KMS-11 (cell line): ENCODE measurements around the gene BBS1.

ENCODE experiments used
- H2AFZ ChIP-seq: fragments of 200-600 bp; sonication (generic); 2 replicates; pipeline ENCODE4 v1.6.1; 2016; ENCODE audit warnings: antibody characterized with exemption, mixed run types, low read depth
- H3K27ac ChIP-seq: fragments of 200-600 bp; sonication (generic); 2 replicates; pipeline ENCODE4 v1.6.1; 2016; ENCODE audit warnings: mild to moderate bottlenecking, mixed run types
- H3K27me3 ChIP-seq: fragments of 200-600 bp; sonication (generic); 2 replicates; pipeline ENCODE4 v1.6.1; 2017; ENCODE audit warnings: mild to moderate bottlenecking, low read depth, mixed run types, moderate library complexity; ENCODE audit not compliant: insufficient read depth
- H3K36me3 ChIP-seq: fragments of 200-600 bp; sonication (generic); 2 replicates; pipeline ENCODE4 v1.6.1; 2017; ENCODE audit warnings: mild to moderate bottlenecking, mixed run types; ENCODE audit not compliant: insufficient read depth
- H3K4me1 ChIP-seq: fragments of 200-600 bp; sonication (generic); 2 replicates; pipeline ENCODE4 v1.6.1; 2016; ENCODE audit warnings: mild to moderate bottlenecking, low read depth, mixed run types; ENCODE audit not compliant: poor library complexity, severe bottlenecking
- H3K4me2 ChIP-seq: fragments of 200-600 bp; sonication (generic); 2 replicates; pipeline ENCODE4 v1.7.0; 2016; ENCODE audit warnings: mild to moderate bottlenecking, mixed run types
- H3K4me3 ChIP-seq: fragments of 200-600 bp; sonication (generic); IDR thresholded peaks from 2 replicates; pipeline ENCODE4 v1.6.1; 2017; ENCODE audit warnings: low read depth, low read length, mixed read lengths; ENCODE audit not compliant: insufficient read depth
- H3K79me2 ChIP-seq: fragments of 200-600 bp; sonication (generic); 2 replicates; pipeline ENCODE4 v1.6.1; 2016; ENCODE audit warnings: low read depth, mixed run types; ENCODE audit not compliant: insufficient read depth
- H3K9ac ChIP-seq: fragments of 200-600 bp; sonication (generic); 2 replicates; pipeline ENCODE4 v1.6.1; 2016; ENCODE audit warnings: mild to moderate bottlenecking, mixed run types
- H4K20me1 ChIP-seq: fragments of 200-600 bp; sonication (generic); 2 replicates; pipeline ENCODE4 v1.6.1; 2016; ENCODE audit warnings: mild to moderate bottlenecking, mixed run types; ENCODE audit not compliant: insufficient read depth
- TF ChIP-seq, protein P1 (sequence below): fragments of 200-600 bp; sonication (generic); conservative IDR thresholded peaks from 2 replicates; pipeline ENCODE4 v1.6.1; 2017; ENCODE audit warnings: low read depth, mild to moderate bottlenecking, antibody characterized with exemption, low read length, moderate library complexity, mixed read lengths

Gene BBS1

GRCh38 chr11:66472054-66472453 is 38.4 kb upstream of the BBS1 start:
- Histone ChIP-seq H3K27me3 (no peaks in the 10 kb centered on the region), H3K4me2 (no peak overlapping the region), H3K9ac (no peak overlapping the region), H3K4me1 (peaks cover 5% of the 10 kb centered on the region), H3K36me3 (no peaks in the 10 kb centered on the region), H3K79me2 (no peaks in the 10 kb centered on the region), H4K20me1 (no peaks in the 10 kb centered on the region), H3K27ac (no peak overlapping the region), H3K4me3 (no peak overlapping the region), H2AFZ (no peak overlapping the region)
- TF ChIP-seq, protein P1, sequence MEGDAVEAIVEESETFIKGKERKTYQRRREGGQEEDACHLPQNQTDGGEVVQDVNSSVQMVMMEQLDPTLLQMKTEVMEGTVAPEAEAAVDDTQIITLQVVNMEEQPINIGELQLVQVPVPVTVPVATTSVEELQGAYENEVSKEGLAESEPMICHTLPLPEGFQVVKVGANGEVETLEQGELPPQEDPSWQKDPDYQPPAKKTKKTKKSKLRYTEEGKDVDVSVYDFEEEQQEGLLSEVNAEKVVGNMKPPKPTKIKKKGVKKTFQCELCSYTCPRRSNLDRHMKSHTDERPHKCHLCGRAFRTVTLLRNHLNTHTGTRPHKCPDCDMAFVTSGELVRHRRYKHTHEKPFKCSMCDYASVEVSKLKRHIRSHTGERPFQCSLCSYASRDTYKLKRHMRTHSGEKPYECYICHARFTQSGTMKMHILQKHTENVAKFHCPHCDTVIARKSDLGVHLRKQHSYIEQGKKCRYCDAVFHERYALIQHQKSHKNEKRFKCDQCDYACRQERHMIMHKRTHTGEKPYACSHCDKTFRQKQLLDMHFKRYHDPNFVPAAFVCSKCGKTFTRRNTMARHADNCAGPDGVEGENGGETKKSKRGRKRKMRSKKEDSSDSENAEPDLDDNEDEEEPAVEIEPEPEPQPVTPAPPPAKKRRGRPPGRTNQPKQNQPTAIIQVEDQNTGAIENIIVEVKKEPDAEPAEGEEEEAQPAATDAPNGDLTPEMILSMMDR = no peak

DNA sequence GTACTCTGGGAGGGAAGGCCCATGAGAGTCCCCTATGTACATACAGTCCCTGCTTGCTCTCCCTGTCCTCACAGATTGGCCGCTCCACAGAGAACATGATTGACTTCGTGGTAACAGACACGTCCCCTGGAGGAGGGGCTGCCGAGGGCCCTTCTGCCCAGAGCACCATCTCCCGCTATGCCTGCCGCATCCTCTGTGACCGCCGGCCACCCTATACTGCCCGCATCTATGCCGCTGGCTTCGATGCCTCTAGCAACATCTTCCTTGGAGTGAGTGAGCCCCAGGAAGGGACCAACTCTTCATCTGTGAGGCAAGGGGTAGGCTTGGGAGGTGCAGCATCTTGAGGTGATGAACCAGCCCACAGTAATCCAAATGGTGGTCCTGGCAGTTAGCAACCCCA is 37.3 kb upstream of the BBS1 start:
- no peaks in the 10 kb centered on the region for H3K4me1 ChIP-seq
- H3K36me3 ChIP-seq = no peaks in the 10 kb centered on the region
- no peak overlapping the region for H3K27ac ChIP-seq
- no peak overlapping the region for H3K4me2 ChIP-seq
- H3K27me3 ChIP-seq = no peaks in the 10 kb centered on the region
- H3K4me3 ChIP-seq = no peak overlapping the region
- H3K9ac ChIP-seq = no peak overlapping the region
- H4K20me1 ChIP-seq = no peaks in the 10 kb centered on the region
- TF ChIP-seq, protein P1 = no peak
- H2AFZ ChIP-seq = no peak overlapping the region
- H3K79me2 ChIP-seq = no peaks in the 10 kb centered on the region

DNA sequence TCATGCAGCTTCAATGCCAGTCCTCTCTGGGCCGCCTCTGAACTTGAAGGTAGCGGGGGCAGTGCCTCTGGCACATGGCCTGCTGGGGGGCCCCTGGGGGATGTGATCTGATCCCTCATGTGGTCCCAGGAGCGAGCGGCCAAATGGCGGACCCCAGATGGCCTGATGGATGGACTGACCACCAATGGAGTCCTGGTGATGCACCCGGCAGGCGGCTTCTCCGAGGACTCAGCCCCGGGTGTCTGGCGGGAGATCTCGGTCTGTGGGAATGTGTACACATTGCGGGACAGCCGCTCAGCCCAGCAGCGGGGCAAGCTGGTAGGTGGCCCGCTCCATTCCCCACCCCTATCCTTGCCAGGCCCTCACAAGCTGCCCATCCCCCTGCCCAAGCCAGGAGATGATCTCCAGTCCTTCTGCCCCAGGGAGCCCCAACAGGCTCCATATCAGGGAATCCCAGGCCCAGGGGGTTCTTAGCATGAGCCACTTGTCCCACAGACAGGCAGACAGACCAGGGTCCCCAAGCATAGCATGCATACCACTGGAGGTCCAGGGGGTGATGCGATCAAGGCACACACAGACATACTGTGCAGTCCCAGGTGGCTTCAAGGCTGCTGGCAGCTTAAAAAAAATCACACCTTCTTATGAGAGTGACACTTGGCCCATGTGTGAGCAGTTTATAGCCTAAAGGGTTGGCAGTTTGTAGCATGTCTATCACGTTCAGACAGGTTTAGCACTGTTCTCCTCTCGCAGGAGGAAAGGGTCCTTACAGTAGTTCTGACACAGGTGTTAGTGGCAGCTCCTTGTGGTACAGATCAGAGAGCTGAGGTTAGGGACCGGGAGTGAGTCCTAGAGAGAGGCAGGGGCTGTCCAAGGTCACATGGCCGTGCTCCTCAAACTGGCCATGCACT is 36.6 kb upstream of the BBS1 start:
- Histone ChIP-seq H2AFZ (no peak overlapping the region), H3K79me2 (no peaks in the 10 kb centered on the region), H3K27me3 (no peaks in the 10 kb centered on the region), H3K9ac (no peak overlapping the region), H3K4me2 (no peak overlapping the region), H3K27ac (no peak overlapping the region), H3K36me3 (no peaks in the 10 kb centered on the region), H4K20me1 (no peaks in the 10 kb centered on the region), H3K4me1 (peaks cover 2% of the 10 kb centered on the region), H3K4me3 (no peak overlapping the region)
- TF ChIP-seq, protein P1 = no peak

DNA sequence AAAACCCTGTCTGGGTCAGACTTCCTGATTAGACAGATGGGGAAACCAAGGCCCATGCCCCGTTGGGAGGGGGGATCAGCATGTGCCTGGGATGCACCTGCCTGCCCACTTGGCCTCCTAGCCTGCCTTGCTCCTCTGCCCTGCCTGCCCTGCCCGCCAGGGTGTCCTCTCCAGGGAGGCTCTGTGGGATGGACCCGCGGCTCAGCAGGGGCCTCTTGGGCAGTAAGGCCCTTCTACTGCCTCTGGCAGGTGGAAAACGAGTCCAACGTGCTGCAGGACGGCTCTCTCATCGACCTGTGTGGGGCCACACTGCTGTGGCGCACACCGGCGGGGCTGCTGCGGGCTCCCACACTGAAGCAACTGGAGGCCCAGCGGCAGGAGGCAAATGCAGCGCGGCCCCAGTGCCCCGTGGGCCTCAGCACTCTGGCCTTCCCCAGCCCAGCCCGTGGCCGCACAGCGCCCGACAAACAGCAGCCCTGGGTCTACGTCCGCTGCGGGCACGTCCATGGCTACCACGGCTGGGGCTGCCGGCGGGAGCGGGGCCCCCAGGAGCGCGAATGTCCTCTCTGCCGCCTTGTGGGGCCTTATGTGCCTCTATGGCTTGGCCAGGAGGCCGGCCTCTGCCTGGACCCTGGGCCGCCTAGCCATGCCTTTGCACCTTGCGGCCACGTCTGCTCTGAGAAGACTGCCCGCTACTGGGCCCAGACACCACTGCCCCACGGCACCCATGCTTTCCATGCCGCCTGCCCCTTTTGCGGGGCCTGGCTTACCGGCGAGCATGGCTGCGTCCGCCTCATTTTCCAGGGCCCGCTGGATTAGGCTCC is 34.9 kb upstream of the BBS1 start:
- Histone ChIP-seq H3K4me2 (no peak overlapping the region), H3K4me3 (no peak overlapping the region), H3K9ac (no peak overlapping the region), H3K4me1 (peaks cover 6% of the 10 kb centered on the region), H2AFZ (no peak overlapping the region), H4K20me1 (no peaks in the 10 kb centered on the region), H3K27ac (no peak overlapping the region), H3K36me3 (no peaks in the 10 kb centered on the region), H3K27me3 (no peaks in the 10 kb centered on the region), H3K79me2 (peaks cover 8% of the 10 kb centered on the region; the same call in 1 of the 2 replicates)
- TF ChIP-seq, protein P1 = no peak
